ENCODE results near the gene LRRC8B. TPM values are rescaled to one million over a fixed set of nuclear protein-coding genes. Genes with fewer than 3 reads are reported as not detected.

Gene LRRC8B
- total RNA-seq, result 1 to 10 TPM; 5.5 to 6.5 TPM

DNA sequence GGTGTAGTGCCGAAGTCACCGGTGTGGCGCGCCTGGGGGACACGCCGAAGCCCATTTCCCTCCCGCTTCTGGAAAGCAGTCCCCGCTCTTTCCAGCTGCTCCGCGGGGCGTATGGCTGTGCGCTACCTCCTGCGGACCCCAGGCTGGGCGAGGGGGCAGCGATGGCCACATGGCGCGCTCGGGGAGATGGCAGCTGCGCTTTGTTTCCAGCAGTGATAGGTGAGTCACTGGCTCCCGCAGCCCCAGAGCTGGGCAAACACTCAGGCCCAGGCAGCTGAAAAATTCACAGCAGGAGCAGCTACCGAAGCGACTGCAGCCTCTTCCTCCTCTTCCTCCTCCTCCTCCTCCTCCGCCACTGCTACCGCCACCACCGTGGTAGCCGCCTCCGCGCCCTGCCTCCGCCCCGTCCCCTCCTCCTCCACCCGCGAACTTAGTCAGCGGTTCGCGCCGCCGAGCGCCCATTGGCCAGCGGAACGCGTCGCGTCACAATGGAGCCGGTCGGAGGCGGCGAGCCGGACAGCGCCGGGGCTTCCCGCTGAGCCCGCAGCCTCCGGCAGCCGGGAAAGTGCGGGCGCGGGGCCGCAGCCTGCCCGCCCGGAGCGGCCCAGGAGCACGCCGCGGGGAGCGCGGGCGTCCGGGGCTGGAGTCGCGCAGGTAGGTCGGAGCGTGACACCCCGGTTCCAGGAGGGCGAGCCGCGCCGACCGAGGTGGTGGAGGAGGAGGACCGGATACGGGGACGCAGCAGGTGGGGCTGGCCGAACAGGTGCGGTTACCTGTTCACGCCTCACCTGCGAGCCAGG lies at the start of gene LRRC8B:
Gene LRRC8B, plus strand, starts transcription at position 461 of the 800 bp plus-strand sequence. CDS start 57,822 bp downstream, outside the sequence.
- TF ChIP-seq, protein P1, sequence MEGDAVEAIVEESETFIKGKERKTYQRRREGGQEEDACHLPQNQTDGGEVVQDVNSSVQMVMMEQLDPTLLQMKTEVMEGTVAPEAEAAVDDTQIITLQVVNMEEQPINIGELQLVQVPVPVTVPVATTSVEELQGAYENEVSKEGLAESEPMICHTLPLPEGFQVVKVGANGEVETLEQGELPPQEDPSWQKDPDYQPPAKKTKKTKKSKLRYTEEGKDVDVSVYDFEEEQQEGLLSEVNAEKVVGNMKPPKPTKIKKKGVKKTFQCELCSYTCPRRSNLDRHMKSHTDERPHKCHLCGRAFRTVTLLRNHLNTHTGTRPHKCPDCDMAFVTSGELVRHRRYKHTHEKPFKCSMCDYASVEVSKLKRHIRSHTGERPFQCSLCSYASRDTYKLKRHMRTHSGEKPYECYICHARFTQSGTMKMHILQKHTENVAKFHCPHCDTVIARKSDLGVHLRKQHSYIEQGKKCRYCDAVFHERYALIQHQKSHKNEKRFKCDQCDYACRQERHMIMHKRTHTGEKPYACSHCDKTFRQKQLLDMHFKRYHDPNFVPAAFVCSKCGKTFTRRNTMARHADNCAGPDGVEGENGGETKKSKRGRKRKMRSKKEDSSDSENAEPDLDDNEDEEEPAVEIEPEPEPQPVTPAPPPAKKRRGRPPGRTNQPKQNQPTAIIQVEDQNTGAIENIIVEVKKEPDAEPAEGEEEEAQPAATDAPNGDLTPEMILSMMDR (IDR thresholded peaks at IDR 0.05), result no peak

DNA sequence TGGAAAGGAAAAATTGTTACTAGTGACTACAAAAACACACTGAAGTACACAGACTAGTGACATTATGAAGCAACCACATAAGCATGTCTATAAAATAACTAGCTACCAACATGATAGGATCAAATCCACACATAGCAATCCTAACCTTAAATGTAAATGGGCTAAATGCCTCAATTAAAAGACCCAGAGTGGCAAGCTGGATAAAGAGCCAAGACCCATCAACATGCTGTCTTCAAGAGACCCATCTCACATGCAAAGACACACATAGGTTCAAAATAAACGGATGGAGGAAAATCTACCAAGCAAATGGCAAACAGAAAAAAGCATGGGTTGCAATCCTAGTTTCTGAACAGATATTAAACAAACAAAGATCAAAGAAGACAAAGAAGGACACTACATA lies 49.4 kb upstream of the LRRC8B start:
- TF ChIP-seq, protein P1 (IDR thresholded peaks at IDR 0.05), result no peak
- DNase-seq (ENCODE audit: low spot score) (no peak), ATAC-seq (ENCODE audit: insufficient number of reproducible peaks, low FRiP score, low read depth) (no peak)
- Histone ChIP-seq H3K4me3 (no peak overlapping the region), H3K27me3 (replicated peaks; ENCODE audit: insufficient read depth) (no peaks in the 10 kb centered on the region), H3K9me3 (no peaks in the 10 kb centered on the region), H3K4me1 (ENCODE audit: control insufficient read depth in 1 of 2, low read depth in 2 of 2) (no peaks in the 10 kb centered on the region), H3K36me3 (no peaks in the 10 kb centered on the region), H3K27ac (no peak overlapping the region)

More for the DNA sequence above, at the start of gene LRRC8B:
- DNase-seq (ENCODE audit: low spot score), result peak; percentile 41
- Histone ChIP-seq H3K4me3 (peak within 1 kb of the TSS; percentile 92), H3K27ac (peak within 1 kb of the TSS; percentile 57), H3K9me3 (no peaks in the 10 kb centered on the region), H3K36me3 (no peaks in the 10 kb centered on the region), H3K27me3 (replicated peaks; ENCODE audit: insufficient read depth) (no peaks in the 10 kb centered on the region), H3K4me1 (ENCODE audit: control insufficient read depth in 1 of 2, low read depth in 2 of 2) (peaks cover 0 to 3% of the 10 kb centered on the region in 2 donors)
- peak; percentile 86 for ATAC-seq (ENCODE audit: insufficient number of reproducible peaks, low FRiP score, low read depth)

DNA sequence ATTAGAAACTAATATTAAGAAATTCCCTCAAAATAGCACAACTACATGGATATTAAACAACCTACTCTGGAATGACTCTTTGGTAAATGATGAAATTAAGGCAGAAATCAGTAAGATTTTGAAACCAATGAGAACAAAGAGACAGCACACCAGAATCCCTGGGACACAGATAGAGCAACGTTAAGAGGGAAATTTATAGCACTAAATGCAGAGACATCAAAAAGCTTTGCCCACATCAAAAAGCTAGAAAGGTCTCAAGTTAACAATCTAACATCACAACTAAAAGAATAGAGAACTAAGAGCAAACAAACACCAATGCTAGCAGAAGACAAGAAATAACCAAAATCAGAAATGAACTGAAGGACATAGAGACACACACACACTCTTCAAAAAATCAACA lies 48.6 kb upstream of the LRRC8B start:
- Histone ChIP-seq H3K27ac (no peak overlapping the region), H3K27me3 (replicated peaks; ENCODE audit: insufficient read depth) (no peaks in the 10 kb centered on the region), H3K36me3 (no peaks in the 10 kb centered on the region), H3K9me3 (no peaks in the 10 kb centered on the region), H3K4me3 (no peak overlapping the region), H3K4me1 (ENCODE audit: control insufficient read depth in 1 of 2, low read depth in 2 of 2) (no peaks in the 10 kb centered on the region)
- TF ChIP-seq, protein P1 (IDR thresholded peaks at IDR 0.05), result no peak
- ATAC-seq (ENCODE audit: insufficient number of reproducible peaks, low FRiP score, low read depth), result no peak
- DNase-seq (ENCODE audit: low spot score), result no peak

DNA sequence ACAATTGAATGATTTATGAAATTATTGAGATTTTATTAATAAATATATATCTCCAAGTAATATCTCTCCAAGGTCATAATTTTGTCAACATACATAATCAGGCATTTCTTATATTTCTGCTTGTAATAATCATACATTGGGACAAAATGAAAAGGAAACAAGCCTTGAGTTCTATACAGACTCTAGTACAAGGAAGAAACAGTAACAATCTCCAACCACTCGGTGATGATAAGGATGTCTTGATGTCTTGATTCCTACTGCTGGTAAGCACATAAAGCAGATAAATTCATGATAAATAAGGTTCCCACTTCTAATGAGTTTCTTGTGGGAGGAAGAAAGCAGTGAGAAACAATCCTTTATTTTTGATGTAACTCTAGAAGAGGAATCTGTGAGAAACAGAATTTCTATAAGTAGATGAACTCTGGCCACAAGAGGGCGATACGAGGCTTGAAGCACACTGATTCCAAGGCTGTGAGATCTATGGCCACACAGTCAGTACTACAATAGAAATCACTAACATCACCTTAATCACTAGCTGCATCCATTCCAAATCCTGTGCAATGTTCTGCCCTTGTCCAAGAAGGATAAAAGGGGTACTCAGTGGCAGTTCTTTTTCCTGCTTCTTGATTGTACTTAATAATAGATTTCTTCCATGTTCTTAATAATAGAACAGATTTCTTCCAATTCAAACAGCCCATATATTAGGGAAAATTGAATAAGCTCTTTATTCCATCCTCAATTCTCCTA lies 41.4 kb upstream of the LRRC8B start:
- H3K27ac ChIP-seq, result no peak overlapping the region
- no peak overlapping the region for H3K4me3 ChIP-seq
- TF ChIP-seq, protein P1 (IDR thresholded peaks at IDR 0.05), result peak; percentile 66
- H3K9me3 ChIP-seq, result no peaks in the 10 kb centered on the region
- no peaks in the 10 kb centered on the region for H3K36me3 ChIP-seq
- H3K4me1 ChIP-seq (ENCODE audit: control insufficient read depth in 1 of 2, low read depth in 2 of 2), result no peaks in the 10 kb centered on the region
- ATAC-seq (ENCODE audit: insufficient number of reproducible peaks, low FRiP score, low read depth) (no peak), DNase-seq (ENCODE audit: low spot score) (peak; percentile 49)
- H3K27me3 ChIP-seq (replicated peaks; ENCODE audit: insufficient read depth), result no peaks in the 10 kb centered on the region

DNA sequence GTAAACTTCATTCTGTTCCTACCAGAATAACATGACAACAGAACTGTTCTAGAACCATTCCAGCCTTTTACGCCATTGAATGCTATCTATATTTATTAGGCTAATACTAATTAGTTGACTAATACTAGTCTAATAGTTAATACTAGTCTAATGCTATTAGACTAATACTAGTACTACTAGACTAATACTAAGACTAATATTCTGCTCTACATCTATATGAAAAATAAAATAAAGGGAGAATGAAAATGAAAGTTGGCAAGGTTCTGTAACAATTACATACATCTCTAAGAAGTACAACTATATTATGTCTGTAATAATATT lies 40.9 kb upstream of the LRRC8B start:
- no peaks in the 10 kb centered on the region for H3K4me1 ChIP-seq (ENCODE audit: control insufficient read depth in 1 of 2, low read depth in 2 of 2)
- ATAC-seq (ENCODE audit: insufficient number of reproducible peaks, low FRiP score, low read depth) (no peak), DNase-seq (ENCODE audit: low spot score) (no peak)
- H3K9me3 ChIP-seq, result no peaks in the 10 kb centered on the region
- TF ChIP-seq, protein P1 (IDR thresholded peaks at IDR 0.05), result no peak
- H3K4me3 ChIP-seq, result no peak overlapping the region
- no peak overlapping the region for H3K27ac ChIP-seq
- H3K27me3 ChIP-seq (replicated peaks; ENCODE audit: insufficient read depth), result no peaks in the 10 kb centered on the region
- H3K36me3 ChIP-seq, result no peaks in the 10 kb centered on the region

All from thoracic aorta (tissue), 2 donors.